B cell (primary cell): ENCODE measurements around the gene POGLUT2.

ENCODE experiments used
- EZH2 ChIP-seq: IDR thresholded peaks from 2 replicates; pipeline ENCODE4 v1.6.1; 2012; ENCODE audit warnings: borderline replicate concordance, low read depth, mild to moderate bottlenecking, moderate library complexity, low read length; ENCODE audit not compliant: insufficient read depth, poor library complexity, severe bottlenecking
- TF ChIP-seq, protein P1 (sequence below): fragments of 200-600 bp; IDR thresholded peaks from one replicate; pipeline ENCODE4 v1.8.0; 2022; ENCODE audit warnings: antibody characterized with exemption, mild to moderate bottlenecking

DNA sequence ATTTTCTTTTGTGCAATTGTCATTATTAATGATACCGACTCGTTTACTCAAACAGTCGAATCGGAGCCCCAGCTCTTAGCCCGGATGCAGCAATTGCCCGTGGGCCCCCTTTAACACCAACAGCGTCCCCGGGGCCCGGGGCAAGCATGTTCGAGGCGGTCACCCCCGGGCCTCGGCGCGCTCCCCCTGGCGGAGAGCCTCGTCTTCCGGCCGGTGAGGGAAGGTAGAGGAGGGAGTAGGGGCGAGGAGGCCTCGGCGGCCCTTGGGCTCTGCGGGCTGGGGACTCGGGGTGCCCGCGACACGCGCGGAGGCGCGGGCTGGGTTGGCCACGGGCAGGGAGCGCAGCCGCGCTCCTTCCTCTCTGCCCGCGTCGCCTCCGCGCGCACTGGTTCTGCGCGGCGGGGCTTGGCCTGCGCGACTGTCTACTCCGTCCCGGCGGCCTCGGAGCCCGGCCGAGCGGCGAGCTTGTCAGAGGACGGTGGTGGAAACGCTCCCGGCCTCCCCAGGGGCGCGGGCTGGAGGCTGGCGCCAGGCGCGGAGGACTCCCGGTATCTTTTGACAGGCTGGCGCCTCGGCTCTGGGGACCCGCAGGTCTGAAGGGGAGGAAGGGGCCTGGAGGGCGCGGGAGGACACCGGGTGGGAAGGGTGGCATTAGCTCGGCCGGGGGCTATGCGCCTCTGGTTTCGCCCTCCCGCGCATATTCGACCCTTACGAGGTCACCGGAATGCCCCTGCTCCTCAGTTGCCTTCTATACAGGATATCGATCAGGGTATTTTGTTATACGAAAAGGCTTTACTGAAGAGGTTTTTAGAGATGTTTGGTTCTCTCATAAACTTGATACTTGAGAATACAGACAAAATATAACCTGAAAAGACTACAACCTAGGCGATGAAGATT is 1.6 kb upstream of the POGLUT2 start:
- TF ChIP-seq, protein P1, sequence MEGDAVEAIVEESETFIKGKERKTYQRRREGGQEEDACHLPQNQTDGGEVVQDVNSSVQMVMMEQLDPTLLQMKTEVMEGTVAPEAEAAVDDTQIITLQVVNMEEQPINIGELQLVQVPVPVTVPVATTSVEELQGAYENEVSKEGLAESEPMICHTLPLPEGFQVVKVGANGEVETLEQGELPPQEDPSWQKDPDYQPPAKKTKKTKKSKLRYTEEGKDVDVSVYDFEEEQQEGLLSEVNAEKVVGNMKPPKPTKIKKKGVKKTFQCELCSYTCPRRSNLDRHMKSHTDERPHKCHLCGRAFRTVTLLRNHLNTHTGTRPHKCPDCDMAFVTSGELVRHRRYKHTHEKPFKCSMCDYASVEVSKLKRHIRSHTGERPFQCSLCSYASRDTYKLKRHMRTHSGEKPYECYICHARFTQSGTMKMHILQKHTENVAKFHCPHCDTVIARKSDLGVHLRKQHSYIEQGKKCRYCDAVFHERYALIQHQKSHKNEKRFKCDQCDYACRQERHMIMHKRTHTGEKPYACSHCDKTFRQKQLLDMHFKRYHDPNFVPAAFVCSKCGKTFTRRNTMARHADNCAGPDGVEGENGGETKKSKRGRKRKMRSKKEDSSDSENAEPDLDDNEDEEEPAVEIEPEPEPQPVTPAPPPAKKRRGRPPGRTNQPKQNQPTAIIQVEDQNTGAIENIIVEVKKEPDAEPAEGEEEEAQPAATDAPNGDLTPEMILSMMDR = peak; percentile 66
- TF ChIP-seq EZH2 = no peak
